Fibroblast of the aortic adventitia (primary cell): Measurements from ENCODE around the gene ITPRIPL2. TPM values are rescaled to one million over a fixed set of nuclear protein-coding genes. Genes with fewer than 3 reads are reported as not detected.
A peak's percentile ranks its signal among the peaks of the same experiment; 100 is the strongest.

Source experiments
- DNase-seq: peaks from one replicate; pipeline ENCODE4 v3.0.0-alpha.2; 2010; ENCODE audit warnings: low read depth
- H3K4me3 ChIP-seq: 2 replicates; pipeline ENCODE4 v1.5.1; 2011; ENCODE audit warnings: low read depth, mild to moderate bottlenecking, control low read depth, low read length, moderate library complexity
- CTCF ChIP-seq: IDR thresholded peaks from 2 replicates; pipeline ENCODE4 v1.5.1; 2011; ENCODE audit warnings: mild to moderate bottlenecking, low read length, control low read depth, inconsistent platforms; ENCODE audit not compliant: insufficient read depth
- total RNA-seq: library from RNA; depleted of rRNA; stranded (reverse); fragments of >200 nt; gene quantifications from 2 replicates; pipeline ENCODE4 v1.2.3, GENCODE V29; 2012; ENCODE audit warnings: low replicate concordance

ITPRIPL2 gene
- total RNA-seq: 41.1 and 60.1 TPM in 2 replicates

DNA sequence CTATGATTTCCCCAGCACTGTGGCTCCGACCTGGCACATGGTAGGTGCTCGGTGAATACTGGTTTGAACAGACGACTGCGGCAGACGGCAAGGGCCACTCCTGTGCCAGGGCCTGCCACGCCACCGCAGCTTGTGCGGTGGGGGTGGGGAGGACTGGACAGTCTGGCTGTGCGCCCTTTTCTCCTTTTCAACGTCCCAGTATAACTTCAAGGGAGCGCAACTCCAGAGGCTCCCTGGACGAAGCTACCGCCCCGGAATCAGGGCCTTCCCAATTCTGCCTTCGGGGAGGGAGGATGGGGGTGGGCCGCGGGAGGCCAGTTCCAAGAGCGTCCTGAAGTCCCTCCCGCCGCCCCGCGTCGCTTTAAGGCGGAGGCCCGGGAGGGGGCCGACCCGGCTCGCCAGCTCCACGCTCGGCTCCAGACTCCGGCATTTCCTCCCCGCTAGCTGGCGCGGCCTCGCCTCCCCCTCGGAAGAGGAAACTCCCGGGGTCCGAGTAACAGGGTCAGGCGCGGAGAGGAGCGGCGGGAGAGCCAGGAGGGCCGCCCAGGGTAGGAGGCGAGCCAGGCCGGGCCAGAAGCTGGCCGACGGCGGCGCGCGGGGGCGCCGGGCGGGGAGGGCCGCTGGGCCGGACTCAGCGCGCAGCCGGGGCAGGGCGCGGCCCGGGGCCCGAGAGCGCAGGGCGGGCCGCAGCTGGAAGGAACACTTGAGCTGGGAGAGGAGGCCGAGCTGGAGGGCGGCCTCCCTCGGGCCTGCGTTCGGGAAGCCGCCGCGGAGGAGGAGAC lies at the start of gene ITPRIPL2:
Gene ITPRIPL2, plus strand, starts transcription at position 388 of the 782 bp plus-strand sequence. CDS start 498 bp downstream, outside the sequence.
- TF ChIP-seq CTCF: no peak
- H3K4me3 ChIP-seq: peak within 1 kb of the TSS; percentile 80
- peak; percentile 91 for DNase-seq

- no peak for TF ChIP-seq CTCF
- peak overlapping the region; percentile 5 for H3K4me3 ChIP-seq
- no peak for DNase-seq
These were observed 46.8 kb upstream of the ITPRIPL2 start for GRCh38 chr16:19066988-19067348.

GRCh38 chr16:19067349-19068236 lies 46.2 kb upstream of the ITPRIPL2 start, which contains the start of gene COQ7:
COQ7 (plus strand) TSS chr16:19067614; CDS start chr16:19067665, 51 bp downstream.
- H3K4me3 ChIP-seq: peak within 1 kb of the TSS; percentile 92
- peak; percentile 100 for DNase-seq
- no peak for TF ChIP-seq CTCF

- H3K4me3 ChIP-seq: peak overlapping the region; percentile 92
- TF ChIP-seq CTCF: no peak
- DNase-seq: no peak
These were observed 45.4 kb upstream of the ITPRIPL2 start for GRCh38 chr16:19068237-19068815.

DNA sequence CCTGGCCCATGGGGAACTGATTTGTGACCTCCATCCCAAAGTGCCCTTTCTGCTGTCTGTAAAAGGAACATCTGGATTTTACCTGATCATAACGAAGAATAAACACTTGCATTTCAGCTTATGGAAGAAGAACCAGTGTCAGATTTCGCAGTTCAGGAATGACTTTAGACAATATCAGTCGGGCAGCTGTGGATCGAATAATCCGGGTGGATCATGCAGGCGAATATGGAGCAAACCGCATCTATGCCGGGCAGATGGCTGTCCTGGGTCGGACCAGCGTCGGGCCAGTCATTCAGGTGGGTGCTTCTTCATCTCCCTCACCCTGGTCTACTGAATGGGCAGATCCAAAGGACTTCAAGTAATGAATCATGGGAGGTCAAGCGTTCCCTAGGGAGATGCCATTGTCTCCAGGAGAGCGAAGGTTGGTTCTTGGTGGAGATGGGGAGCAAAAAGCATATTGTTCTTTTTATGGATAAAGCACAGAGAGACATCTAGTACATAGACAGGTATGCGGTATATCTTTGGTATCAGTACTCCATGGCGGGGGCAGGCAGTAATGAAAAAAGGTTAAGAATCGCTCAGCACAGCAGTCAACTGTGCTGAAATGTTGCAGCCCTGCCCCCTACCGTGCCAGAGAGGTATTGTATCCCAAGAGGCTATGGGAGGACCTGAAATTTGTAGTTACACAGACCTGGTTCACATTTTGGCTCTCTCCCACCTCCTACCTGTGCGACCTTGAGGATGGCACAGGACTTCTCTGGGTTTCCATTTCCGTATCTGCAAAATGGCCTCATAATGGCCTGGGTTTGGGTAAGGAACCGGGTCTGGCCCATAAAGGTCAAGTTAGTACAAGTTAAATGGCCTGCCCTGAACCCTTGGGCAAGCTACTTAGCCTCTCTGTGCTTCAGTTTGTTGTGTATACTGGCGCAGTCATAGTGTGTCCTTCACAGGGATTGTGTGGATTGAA lies 41.7 kb upstream of the ITPRIPL2 start:
- no peak overlapping the region for H3K4me3 ChIP-seq
- TF ChIP-seq CTCF: peak; percentile 83
- peak; percentile 68 for DNase-seq
